HG02938 (cell line): ENCODE data around the gene FCGR2B.
"Not testable (repeated sequence)": the region's sequence is repeated elsewhere in the genome, so short reads cannot be mapped to it uniquely, and the experiment has no call there.

Experiments used
- ATAC-seq: cut with Tn5 transposase; IDR thresholded peaks from one replicate; pipeline ENCODE4 v1.9.1; 2021; ENCODE audit warnings: mild to moderate bottlenecking, moderate library complexity; ENCODE audit not compliant: unreplicated experiment

FCGR2B gene

GRCh38 chr1:161647507-161648360, 15.2 kb upstream of the FCGR2B start:
- ATAC-seq: not testable (repeated sequence)

GRCh38 chr1:161653541-161653940, 9.4 kb upstream of the FCGR2B start:
- ATAC-seq: not testable (repeated sequence)

DNA sequence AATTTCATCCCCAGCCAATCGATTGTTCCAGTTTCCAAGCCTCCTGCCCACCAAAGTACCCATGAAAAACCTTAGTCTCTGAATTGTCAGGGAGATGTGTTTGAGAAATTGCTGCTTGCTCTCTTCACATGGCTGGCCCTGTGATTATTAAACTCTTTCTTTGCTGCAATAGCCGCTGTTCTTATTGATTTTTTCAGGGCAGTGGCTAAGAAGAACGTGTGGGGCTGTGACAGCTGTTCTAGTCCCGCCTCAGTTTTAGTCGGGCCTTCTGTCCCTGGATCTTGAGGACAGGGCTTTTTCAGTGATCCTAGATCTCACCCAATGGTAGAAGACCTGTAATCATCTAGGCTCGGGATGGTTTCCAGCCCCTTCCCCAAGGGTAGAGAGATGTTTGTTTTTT, 9.0 kb upstream of the FCGR2B start:
- ATAC-seq: not testable (repeated sequence)

- ATAC-seq: not testable (repeated sequence)
Measured at GRCh38 chr1:161658524-161658923, 4.4 kb upstream of the FCGR2B start.

DNA sequence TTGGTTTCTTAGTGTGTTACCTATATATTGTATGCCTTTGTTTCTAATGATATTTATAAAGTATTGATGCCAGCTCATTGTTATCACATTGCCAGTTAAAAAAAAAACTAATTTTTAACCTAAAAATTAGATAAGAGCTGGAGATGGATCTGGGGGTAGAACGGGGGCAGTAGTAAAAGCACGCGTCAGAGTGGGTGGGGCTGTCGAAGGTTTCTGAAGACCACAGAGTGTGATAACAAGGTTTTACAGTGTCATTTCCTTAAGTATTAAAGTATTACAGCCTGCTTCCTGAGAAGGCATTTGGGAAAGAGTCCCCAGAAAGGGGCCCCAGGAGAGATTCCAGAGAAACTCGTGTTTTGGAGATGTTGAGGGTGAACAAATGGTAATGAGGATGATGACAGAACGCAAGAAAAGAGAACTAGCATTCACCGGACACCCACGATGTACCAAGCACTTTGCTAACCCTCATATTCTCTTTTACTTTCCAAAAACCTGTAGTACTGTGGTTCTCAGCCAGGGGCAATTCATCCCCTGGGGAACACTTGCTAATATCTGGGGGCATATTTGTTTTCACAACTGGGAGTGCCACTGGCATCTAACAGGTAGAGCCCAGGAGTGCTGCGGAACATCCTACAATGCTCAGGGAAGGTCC, 1.2 kb upstream of the FCGR2B start:
- ATAC-seq: not testable (repeated sequence)

DNA sequence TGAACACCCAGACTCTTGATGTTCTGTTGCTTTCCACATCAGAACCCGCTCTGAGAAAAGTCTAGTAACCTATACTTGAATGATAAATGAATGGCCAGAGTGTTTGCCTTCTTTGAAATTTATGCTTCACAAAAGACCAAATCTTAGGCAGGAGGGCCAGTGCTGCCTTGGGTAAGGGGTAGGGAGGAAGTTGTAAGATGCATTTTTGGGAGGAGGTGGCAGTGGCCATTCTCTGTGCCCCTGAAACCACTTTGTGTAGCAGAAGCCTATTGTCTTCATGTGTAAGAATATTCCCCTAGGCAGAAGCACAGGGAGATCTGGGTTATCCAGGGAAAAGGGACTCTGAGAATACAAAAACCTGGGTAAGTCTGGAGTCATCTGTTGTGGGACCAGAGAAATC, 626 bp downstream of the FCGR2B start:
- ATAC-seq: not testable (repeated sequence)

DNA sequence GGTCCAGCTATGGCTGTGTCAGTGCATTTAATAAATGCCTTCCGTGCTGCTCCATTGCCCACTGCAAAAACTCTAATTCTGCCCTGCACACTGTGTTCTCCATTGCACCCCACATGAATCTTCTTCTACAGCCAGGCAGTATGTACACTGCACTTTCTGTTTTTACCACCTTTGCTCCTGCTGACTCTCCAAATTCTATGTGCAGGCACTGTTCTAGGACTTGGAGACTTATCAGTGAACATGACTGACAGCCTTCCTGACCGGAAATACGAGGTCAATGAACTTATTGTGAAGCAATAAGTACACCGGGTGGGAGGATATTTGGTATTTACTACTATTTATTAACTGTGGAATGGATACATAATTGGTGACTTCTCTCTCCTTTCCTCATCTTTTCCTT, 1.7 kb downstream of the FCGR2B start:
- ATAC-seq: not testable (repeated sequence)

GRCh38 chr1:161671045-161672020, 8.4 kb downstream of the FCGR2B start:
- ATAC-seq: not testable (repeated sequence)

- ATAC-seq: not testable (repeated sequence)
Measured at GRCh38 chr1:161673437-161673836, 10.5 kb downstream of the FCGR2B start.

GRCh38 chr1:161674447-161674846, 11.5 kb downstream of the FCGR2B start:
- ATAC-seq: not testable (repeated sequence)

DNA sequence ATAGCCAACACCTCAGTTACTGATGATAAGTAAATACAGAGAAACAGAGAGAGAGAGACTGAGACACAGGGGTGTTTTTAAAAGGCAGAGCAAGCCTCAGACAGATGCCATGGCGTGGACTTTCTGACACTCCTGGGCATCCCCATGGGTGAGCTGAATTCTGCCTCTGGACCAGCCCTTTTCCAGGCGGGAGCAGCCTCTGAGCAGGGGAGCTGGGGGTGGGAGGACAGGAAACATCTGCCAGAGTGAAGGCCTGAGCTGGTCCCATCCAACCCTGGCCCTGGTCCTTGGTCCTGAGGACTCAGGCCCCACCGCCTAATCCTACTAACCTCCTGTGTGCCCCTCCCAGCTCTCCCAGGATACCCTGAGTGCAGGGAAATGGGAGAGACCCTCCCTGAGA, 12.0 kb downstream of the FCGR2B start:
- ATAC-seq: not testable (repeated sequence)

- no peak for ATAC-seq
Measured at GRCh38 chr1:161676441-161676840, 13.5 kb downstream of the FCGR2B start.

DNA sequence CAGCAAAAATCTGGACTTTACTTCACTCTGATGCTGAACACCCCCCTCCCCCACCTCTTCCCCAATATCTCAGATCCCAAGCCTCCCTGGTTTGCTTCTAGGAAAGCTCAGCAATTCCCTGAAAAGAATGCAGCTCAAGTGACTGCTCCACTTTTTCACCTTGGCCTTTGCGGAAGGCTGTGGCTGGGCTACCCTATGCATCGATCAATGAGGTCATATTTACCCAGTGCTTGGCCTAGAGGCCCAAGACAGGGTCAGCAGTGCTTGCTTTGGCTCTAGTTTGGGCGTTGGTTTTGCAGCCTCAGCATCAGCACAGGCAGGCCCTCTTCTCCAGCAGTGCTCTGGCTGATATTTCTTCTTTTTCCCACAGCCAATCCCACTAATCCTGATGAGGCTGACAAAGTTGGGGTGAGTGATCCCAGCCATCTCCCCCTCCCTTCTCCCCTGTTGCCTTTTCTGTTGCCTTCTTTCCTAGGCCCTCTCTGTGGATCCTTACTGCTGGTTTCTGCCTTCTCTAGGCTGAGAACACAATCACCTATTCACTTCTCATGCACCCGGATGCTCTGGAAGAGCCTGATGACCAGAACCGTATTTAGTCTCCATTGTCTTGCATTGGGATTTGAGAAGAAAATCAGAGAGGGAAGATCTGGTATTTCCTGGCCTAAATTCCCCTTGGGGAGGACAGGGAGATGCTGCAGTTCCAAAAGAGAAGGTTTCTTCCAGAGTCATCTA, 14.2 kb downstream of the FCGR2B start:
- ATAC-seq: no peak

DNA sequence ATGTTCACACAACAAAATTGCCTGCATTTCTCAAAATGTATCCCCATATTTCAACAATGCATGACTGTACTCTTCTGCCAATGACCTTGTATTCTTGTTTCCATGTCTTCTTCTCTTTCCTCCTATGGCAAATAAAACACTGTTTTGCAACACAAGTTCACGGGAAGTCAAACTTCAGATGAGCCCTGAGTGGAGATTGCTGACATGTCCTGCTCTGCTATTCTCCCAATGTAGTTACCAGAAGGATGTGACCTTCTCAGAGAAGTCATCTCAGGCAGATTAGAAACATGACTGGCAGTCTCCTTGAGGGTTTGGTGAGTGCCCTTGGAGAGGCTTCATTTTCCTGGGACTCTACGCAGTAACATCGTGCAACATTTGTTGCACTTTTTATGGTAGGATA, 15.6 kb downstream of the FCGR2B start:
- no peak for ATAC-seq

- no peak for ATAC-seq
Measured at GRCh38 chr1:161681879-161682278, 18.9 kb downstream of the FCGR2B start.

- ATAC-seq: no peak
Measured at GRCh38 chr1:161688946-161689345, 26.0 kb downstream of the FCGR2B start.

GRCh38 chr1:161691846-161692245, 28.9 kb downstream of the FCGR2B start:
- ATAC-seq: no peak

- ATAC-seq: not testable (repeated sequence)
Measured at GRCh38 chr1:161693020-161693712, 30.2 kb downstream of the FCGR2B start.

DNA sequence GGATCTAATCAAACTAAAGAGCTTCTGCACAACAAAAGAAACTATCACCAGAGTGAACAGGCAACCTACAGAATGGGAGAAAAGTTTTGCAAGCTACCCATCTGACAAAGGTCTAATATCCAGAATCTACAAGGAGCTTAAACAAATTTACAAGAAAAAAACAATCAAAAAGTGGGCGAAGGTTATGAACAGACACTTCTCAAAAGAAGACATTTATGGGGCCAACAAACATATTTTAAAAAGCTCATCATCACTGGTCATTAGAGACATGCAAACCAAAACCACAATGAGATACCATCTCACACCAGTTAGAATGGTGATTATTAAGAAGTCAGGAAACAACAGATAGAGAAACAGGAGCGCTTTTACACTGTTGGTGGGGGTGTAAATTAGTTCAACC, 35.4 kb downstream of the FCGR2B start:
- ATAC-seq: not testable (repeated sequence)

GRCh38 chr1:161702250-161702649, 39.3 kb downstream of the FCGR2B start:
- ATAC-seq: no peak
